H9 (cell line): ENCODE measurements around the gene CFL1. TPM values are rescaled to one million over a fixed set of nuclear protein-coding genes. Genes with fewer than 3 reads are reported as not detected.

ENCODE experiments used
- DNase-seq: peaks from one replicate; pipeline ENCODE4 v3.0.0-alpha.2; 2017
- H2AFZ ChIP-seq: one replicate; pipeline ENCODE4 v1.6.1; 2013; ENCODE audit warnings: mild to moderate bottlenecking, low read length, control low read depth, moderate library complexity
- H2AK5ac ChIP-seq: 2 replicates; pipeline ENCODE4 v1.6.1; 2013; ENCODE audit warnings: low read length, control low read depth, mixed read lengths; ENCODE audit not compliant: insufficient read length
- H2BK120ac ChIP-seq: one replicate; pipeline ENCODE4 v1.6.1; 2013; ENCODE audit warnings: low read depth, mild to moderate bottlenecking, low read length, control low read depth, inconsistent platforms; ENCODE audit not compliant: poor library complexity, severe bottlenecking
- H2BK12ac ChIP-seq: 2 replicates; pipeline ENCODE4 v1.6.1; 2013; ENCODE audit warnings: low read length, control low read depth, mixed read lengths, low read depth; ENCODE audit not compliant: insufficient read length
- H2BK15ac ChIP-seq: 2 replicates; pipeline ENCODE4 v1.6.1; 2013; ENCODE audit warnings: low read depth, low read length, control low read depth
- H2BK20ac ChIP-seq: one replicate; pipeline ENCODE4 v1.6.1; 2013; ENCODE audit warnings: low read depth, mild to moderate bottlenecking, low read length, control low read depth, inconsistent platforms; ENCODE audit not compliant: poor library complexity, severe bottlenecking
- H2BK5ac ChIP-seq: 2 replicates; pipeline ENCODE4 v1.6.1; 2013; ENCODE audit warnings: low read length, control low read depth, mixed read lengths; ENCODE audit not compliant: insufficient read length
- H3K14ac ChIP-seq: 2 replicates; pipeline ENCODE4 v1.6.1; 2013; ENCODE audit warnings: low read length, control low read depth; ENCODE audit not compliant: insufficient read depth
- H3K18ac ChIP-seq: 2 replicates; pipeline ENCODE4 v1.6.1; 2013; ENCODE audit warnings: low read depth, mild to moderate bottlenecking, mixed read lengths, low read length, control low read depth; ENCODE audit not compliant: insufficient read length
- H3K23ac ChIP-seq: 2 replicates; pipeline ENCODE4 v1.6.1; 2013; ENCODE audit warnings: low read length, control low read depth, mixed read lengths, low read depth; ENCODE audit not compliant: insufficient read length
- H3K23me2 ChIP-seq: 2 replicates; pipeline ENCODE4 v1.6.1; 2013; ENCODE audit warnings: low read depth, mild to moderate bottlenecking, mixed read lengths, low read length, control low read depth; ENCODE audit not compliant: insufficient read length, poor library complexity, severe bottlenecking
- H3K27ac ChIP-seq: 2 replicates; pipeline ENCODE4 v1.5.1; 2013; ENCODE audit warnings: low read length, control low read depth, mixed read lengths, low read depth; ENCODE audit not compliant: insufficient read length
- H3K27me3 ChIP-seq: 2 replicates; pipeline ENCODE4 v1.6.1; 2013; ENCODE audit warnings: low read length, control low read depth, inconsistent platforms; ENCODE audit not compliant: insufficient read depth
- H3K4ac ChIP-seq: 2 replicates; pipeline ENCODE4 v1.6.1; 2013; ENCODE audit warnings: low read depth, mild to moderate bottlenecking, control low read depth, inconsistent platforms, low read length, moderate library complexity
- H3K4me1 ChIP-seq: 2 replicates; pipeline ENCODE4 v1.6.1; 2013; ENCODE audit warnings: low read length, control low read depth, inconsistent platforms; ENCODE audit not compliant: insufficient read depth
- H3K4me2 ChIP-seq: 2 replicates; pipeline ENCODE4 v1.6.1; 2013; ENCODE audit warnings: low read length, control low read depth, mixed read lengths; ENCODE audit not compliant: insufficient read length, insufficient read depth
- H3K56ac ChIP-seq: 2 replicates; pipeline ENCODE4 v1.6.1; 2013; ENCODE audit warnings: low read depth, mild to moderate bottlenecking, mixed read lengths, low read length, control low read depth; ENCODE audit not compliant: insufficient read length
- H3K79me1 ChIP-seq: 2 replicates; pipeline ENCODE4 v1.6.1; 2013; ENCODE audit warnings: low read depth, mild to moderate bottlenecking, moderate library complexity, low read length, control low read depth, inconsistent platforms; ENCODE audit not compliant: insufficient read depth, poor library complexity, severe bottlenecking
- H3K79me2 ChIP-seq: 2 replicates; pipeline ENCODE4 v1.6.1; 2013; ENCODE audit warnings: low read length, control low read depth, inconsistent platforms; ENCODE audit not compliant: insufficient read depth
- H3K9ac ChIP-seq: 2 replicates; pipeline ENCODE4 v1.6.1; 2013; ENCODE audit warnings: low read length, control low read depth, mixed read lengths; ENCODE audit not compliant: insufficient read length; ENCODE audit errors: extremely low read depth
- H3K9me3 ChIP-seq: one replicate; pipeline ENCODE4 v1.6.1; 2013; ENCODE audit warnings: low read depth, low read length, inconsistent platforms; ENCODE audit not compliant: control insufficient read depth
- H3T11ph ChIP-seq: one replicate; pipeline ENCODE4 v1.6.1; 2013; ENCODE audit warnings: mild to moderate bottlenecking, low read length, control low read depth, inconsistent platforms
- H4K20me1 ChIP-seq: one replicate; pipeline ENCODE4 v1.6.1; 2013; ENCODE audit not compliant: control insufficient read depth, insufficient read length, insufficient read depth
- H4K5ac ChIP-seq: 2 replicates; pipeline ENCODE4 v1.6.1; 2013; ENCODE audit warnings: low read depth, mild to moderate bottlenecking, mixed read lengths, low read length, control low read depth; ENCODE audit not compliant: insufficient read length
- H4K8ac ChIP-seq: replicated peaks from 2 replicates; pipeline ENCODE4 v1.6.1; 2013; ENCODE audit warnings: low read length, control low read depth, mixed read lengths, low read depth; ENCODE audit not compliant: insufficient read length
- H4K91ac ChIP-seq: 2 replicates; pipeline ENCODE4 v1.6.1; 2013; ENCODE audit warnings: low read depth, mild to moderate bottlenecking, moderate library complexity, mixed read lengths, low read length, control low read depth; ENCODE audit not compliant: insufficient read length
- H3K27ac Mint-ChIP-seq, 3 experiments: 2 replicates in 2 of 3; 3 replicates in 1 of 3; pipeline ENCODE4 v1.8.0; 2020 to 2021; ENCODE audit warnings: mixed read lengths in 3 of 3, mild to moderate bottlenecking in 1 of 3, moderate library complexity in 1 of 3
- H3K27me3 Mint-ChIP-seq: 2 replicates; pipeline ENCODE4 v1.8.0; 2021; ENCODE audit warnings: low read depth, mild to moderate bottlenecking, moderate library complexity, mixed read lengths
- H3K36me3 Mint-ChIP-seq, 3 experiments: 2 replicates in 2 of 3; 3 replicates in 1 of 3; pipeline ENCODE4 v1.8.0; 2020 to 2021; ENCODE audit warnings: low read depth in 3 of 3, mixed read lengths in 3 of 3; ENCODE audit not compliant: insufficient read depth in 1 of 3
- H3K4me1 Mint-ChIP-seq, 2 experiments: 2 replicates each; pipeline ENCODE4 v1.8.0; 2020; ENCODE audit warnings: mixed read lengths in 2 of 2
- H3K4me3 Mint-ChIP-seq, 2 experiments: 2 replicates in 1 of 2; 3 replicates in 1 of 2; pipeline ENCODE4 v1.8.0; 2020 to 2021; ENCODE audit warnings: mild to moderate bottlenecking in 2 of 2, mixed read lengths in 2 of 2, moderate library complexity in 1 of 2
- H3K9me3 Mint-ChIP-seq, 2 experiments: 2 replicates in 1 of 2; 3 replicates in 1 of 2; pipeline ENCODE4 v1.8.0; 2020; ENCODE audit warnings: mild to moderate bottlenecking in 2 of 2, mixed read lengths in 2 of 2, moderate library complexity in 1 of 2
- WGBS: extraction: QIAGEN DNeasy Blood & Tissue Kit; methylation state at CpG from one replicate; pipeline ENCODE4 v1.1.7; 2013; ENCODE audit warnings: missing lambda C conversion rate, low lambda C conversion rate, mixed read lengths; ENCODE audit not compliant: insufficient read length; ENCODE audit errors: extremely low coverage; 5-methylcytosine and 5-hydroxymethylcytosine counted together
- total RNA-seq: library from RNA; stranded (reverse); gene quantifications from 2 replicates; pipeline ENCODE4 v1.2.1, GENCODE V29; 2021
- TF ChIP-seq, protein P1 (sequence below): fragments of 200-600 bp; sonication (generic); conservative IDR thresholded peaks from 3 replicates; pipeline ENCODE4 v1.8.0; 2021; ENCODE audit warnings: antibody characterized with exemption, mild to moderate bottlenecking

The CFL1 gene
- total RNA-seq, 1 experiment from 2014 or later: 1,107 TPM

DNA sequence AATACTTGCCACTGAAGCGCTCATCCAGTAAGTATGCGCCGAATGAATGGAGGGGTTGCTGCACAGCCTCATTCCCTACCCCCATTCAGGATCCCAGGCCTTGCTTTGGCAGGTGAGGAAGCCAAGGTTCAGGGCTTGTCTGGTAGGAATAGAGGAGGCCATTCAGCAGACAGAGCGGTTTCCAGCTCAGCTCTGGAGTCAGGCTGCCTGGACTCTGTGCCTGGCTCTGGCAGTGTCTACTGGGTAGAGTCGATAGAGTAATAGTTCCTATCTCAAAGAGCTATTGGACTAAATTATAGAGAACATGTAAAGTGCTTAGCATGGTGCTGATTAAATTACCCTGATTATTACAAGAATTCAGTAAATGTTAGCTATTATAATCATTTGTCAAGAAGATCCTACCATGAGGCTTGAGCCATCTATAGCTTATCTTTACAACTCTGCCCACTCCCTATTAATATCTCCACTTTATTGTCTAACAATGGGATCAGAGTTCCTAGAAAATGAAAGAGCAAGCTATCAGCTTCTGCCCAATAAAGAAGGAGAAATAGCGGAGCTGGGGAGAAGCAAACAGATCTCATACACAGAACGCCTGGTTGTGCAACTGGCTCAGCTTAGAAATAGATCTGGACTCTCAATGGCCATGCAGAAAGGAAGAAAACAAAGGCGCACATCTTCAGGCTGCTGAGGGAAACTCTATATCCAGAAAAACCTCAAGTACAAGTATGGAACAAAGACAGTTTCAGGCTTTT, 30.8 kb downstream of the CFL1 start:
- Histone ChIP-seq H3K18ac (no peak overlapping the region), H2BK12ac (no peak overlapping the region), H3T11ph (no peak overlapping the region), H3K23me2 (no peaks in the 10 kb centered on the region), H3K27ac (no peak overlapping the region), H3K79me2 (no peaks in the 10 kb centered on the region), H3K4me1 (no peaks in the 10 kb centered on the region), H3K4ac (no peak overlapping the region), H3K79me1 (no peaks in the 10 kb centered on the region), H3K27me3 (no peaks in the 10 kb centered on the region; the same call in none of the 2 replicates), H4K8ac (no peak overlapping the region), H2AK5ac (no peak overlapping the region), H2BK15ac (no peak overlapping the region), H4K5ac (no peak overlapping the region), H2BK120ac (no peak overlapping the region), H3K56ac (no peak overlapping the region), H2BK20ac (no peak overlapping the region), H4K91ac (no peak overlapping the region), H3K9me3 (no peaks in the 10 kb centered on the region), H3K9ac (no peak overlapping the region), H3K4me2 (no peak overlapping the region), H2BK5ac (no peak overlapping the region), H2AFZ (no peak overlapping the region), H3K23ac (no peak overlapping the region), H4K20me1 (no peaks in the 10 kb centered on the region), H3K14ac (no peak overlapping the region)
- peaks cover 17% of the 10 kb centered on the region for H3K27me3 Mint-ChIP-seq
- no peaks in the 10 kb centered on the region for H3K36me3 Mint-ChIP-seq
- H3K4me1 Mint-ChIP-seq: peaks cover 0 to 8% of the 10 kb centered on the region in 2 experiments; a peak in 1 of 4 replicates
- no peak for DNase-seq
- TF ChIP-seq, protein P1, sequence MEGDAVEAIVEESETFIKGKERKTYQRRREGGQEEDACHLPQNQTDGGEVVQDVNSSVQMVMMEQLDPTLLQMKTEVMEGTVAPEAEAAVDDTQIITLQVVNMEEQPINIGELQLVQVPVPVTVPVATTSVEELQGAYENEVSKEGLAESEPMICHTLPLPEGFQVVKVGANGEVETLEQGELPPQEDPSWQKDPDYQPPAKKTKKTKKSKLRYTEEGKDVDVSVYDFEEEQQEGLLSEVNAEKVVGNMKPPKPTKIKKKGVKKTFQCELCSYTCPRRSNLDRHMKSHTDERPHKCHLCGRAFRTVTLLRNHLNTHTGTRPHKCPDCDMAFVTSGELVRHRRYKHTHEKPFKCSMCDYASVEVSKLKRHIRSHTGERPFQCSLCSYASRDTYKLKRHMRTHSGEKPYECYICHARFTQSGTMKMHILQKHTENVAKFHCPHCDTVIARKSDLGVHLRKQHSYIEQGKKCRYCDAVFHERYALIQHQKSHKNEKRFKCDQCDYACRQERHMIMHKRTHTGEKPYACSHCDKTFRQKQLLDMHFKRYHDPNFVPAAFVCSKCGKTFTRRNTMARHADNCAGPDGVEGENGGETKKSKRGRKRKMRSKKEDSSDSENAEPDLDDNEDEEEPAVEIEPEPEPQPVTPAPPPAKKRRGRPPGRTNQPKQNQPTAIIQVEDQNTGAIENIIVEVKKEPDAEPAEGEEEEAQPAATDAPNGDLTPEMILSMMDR: no peak
- WGBS: no CpG with 5 or more reads among the region's 8 CpGs
- no peak overlapping the region for H3K4me3 Mint-ChIP-seq
- no peaks in the 10 kb centered on the region; a peak in 1 of 5 replicates for H3K9me3 Mint-ChIP-seq
- H3K27ac Mint-ChIP-seq: no peak overlapping the region
